Measurements from ENCODE around the gene MRPL20. TPM values are rescaled to one million over a fixed set of nuclear protein-coding genes. Genes with fewer than 3 reads are reported as not detected.

The MRPL20 gene
- total and polyA plus RNA-seq, 2 donors from 2014 or later: 103 to 221 TPM

DNA sequence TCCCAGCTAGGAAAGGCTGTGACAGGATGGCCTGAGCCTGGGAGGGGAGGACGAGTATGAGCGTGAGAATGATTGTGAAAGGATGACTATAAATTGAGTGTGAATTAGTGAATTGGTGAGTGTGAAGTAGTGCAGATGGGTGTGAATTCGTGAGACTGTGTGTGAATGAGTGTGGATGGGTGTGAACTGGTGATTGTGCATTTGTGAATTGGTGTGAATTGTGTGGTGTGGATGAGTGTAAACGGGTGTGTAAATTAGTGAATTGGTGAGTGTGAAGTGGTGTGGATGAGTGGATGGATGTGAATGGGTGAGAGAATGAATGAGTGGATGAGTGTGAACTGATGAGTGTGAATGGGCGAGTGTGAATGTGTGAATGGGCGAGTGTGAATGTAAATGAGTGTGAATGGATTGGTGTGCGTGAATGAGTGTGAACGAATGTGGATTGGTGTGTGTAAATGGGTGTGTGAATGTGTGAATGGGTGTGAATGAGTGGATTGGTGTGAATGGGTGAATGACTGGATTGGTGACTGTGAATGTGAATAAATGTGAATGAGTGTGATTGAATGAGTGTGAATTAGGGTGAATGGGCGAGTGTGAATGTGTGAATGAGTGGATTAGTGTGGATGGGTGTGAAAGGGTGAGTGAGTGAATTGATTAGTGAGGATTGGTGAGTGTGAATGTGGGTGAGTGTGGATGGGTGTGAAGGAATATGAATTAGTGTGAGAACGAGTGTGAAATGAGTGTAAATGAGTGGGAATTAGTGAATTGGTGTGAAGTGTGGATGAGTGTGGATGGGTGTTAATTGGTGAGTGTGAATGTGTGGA is 41.0 kb downstream of the MRPL20 start:
- Histone ChIP-seq H3K27me3 (ENCODE audit: control insufficient read depth, insufficient read depth, low read length) (no peaks in the 10 kb centered on the region), H3K4me3 (ENCODE audit: low read length in 3 of 3) (no peak overlapping the region), H3K27ac (ENCODE audit: low read depth in 2 of 2, low read length in 2 of 2) (no peak overlapping the region), H3K4me1 (ENCODE audit: control insufficient read depth in 2 of 3, insufficient read depth in 2 of 3, low read depth in 1 of 3, low read length in 3 of 3) (peaks cover 0 to 4% (median 2%) of the 10 kb centered on the region in 3 donors), H3K9me3 (ENCODE audit: control insufficient read depth in 2 of 3, insufficient read depth in 1 of 3, low read length in 3 of 3) (peaks cover 0 to 2% (median 0%) of the 10 kb centered on the region in 3 donors), H3K36me3 (ENCODE audit: control insufficient read depth in 2 of 3, insufficient read depth in 3 of 3, low read length in 3 of 3) (no peaks in the 10 kb centered on the region), H3K9ac (ENCODE audit: low read length in 3 of 3) (no peak overlapping the region)
- DNase-seq: no peak
- intact Hi-C loops (cut with DNase I): no loop called here
- TF ChIP-seq, protein P1, sequence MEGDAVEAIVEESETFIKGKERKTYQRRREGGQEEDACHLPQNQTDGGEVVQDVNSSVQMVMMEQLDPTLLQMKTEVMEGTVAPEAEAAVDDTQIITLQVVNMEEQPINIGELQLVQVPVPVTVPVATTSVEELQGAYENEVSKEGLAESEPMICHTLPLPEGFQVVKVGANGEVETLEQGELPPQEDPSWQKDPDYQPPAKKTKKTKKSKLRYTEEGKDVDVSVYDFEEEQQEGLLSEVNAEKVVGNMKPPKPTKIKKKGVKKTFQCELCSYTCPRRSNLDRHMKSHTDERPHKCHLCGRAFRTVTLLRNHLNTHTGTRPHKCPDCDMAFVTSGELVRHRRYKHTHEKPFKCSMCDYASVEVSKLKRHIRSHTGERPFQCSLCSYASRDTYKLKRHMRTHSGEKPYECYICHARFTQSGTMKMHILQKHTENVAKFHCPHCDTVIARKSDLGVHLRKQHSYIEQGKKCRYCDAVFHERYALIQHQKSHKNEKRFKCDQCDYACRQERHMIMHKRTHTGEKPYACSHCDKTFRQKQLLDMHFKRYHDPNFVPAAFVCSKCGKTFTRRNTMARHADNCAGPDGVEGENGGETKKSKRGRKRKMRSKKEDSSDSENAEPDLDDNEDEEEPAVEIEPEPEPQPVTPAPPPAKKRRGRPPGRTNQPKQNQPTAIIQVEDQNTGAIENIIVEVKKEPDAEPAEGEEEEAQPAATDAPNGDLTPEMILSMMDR (IDR thresholded peaks at IDR 0.05; ENCODE audit: borderline replicate concordance, extremely low read depth, insufficient read depth): no peak
- FAIRE-seq: no peak

DNA sequence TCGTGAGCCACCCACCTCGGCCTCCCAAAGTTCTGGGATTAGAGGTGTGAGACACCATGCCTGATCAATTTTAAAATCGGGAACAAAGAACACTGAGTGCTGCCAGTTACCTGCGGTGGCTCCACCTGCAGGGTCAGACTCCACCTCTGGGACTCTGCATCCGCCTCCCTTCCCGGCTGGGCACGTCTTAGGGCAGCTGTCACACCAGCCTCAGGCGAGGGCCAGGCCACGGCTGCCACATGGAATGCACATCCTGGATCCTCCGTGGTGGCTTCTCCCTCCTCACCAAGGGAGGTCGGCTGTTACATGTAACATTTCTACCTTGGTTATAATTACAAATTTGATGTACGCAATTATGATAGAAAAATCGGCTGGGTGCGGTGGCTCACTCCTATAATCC is 42.8 kb downstream of the MRPL20 start:
- Histone ChIP-seq H3K4me1 (ENCODE audit: control insufficient read depth in 2 of 3, insufficient read depth in 2 of 3, low read depth in 1 of 3, low read length in 3 of 3) (peaks cover 0 to 9% (median 2%) of the 10 kb centered on the region in 3 donors), H3K27me3 (ENCODE audit: control insufficient read depth, insufficient read depth, low read length) (no peaks in the 10 kb centered on the region), H3K27ac (ENCODE audit: low read depth in 2 of 2, low read length in 2 of 2) (no peak overlapping the region), H3K9me3 (ENCODE audit: control insufficient read depth in 2 of 3, insufficient read depth in 1 of 3, low read length in 3 of 3) (peaks cover 0 to 2% (median 0%) of the 10 kb centered on the region in 3 donors), H3K9ac (ENCODE audit: low read length in 3 of 3) (no peak overlapping the region), H3K4me3 (ENCODE audit: low read length in 3 of 3) (no peak overlapping the region), H3K36me3 (ENCODE audit: control insufficient read depth in 2 of 3, insufficient read depth in 3 of 3, low read length in 3 of 3) (no peaks in the 10 kb centered on the region)
- DNase-seq: no peak
- TF ChIP-seq, protein P1 (IDR thresholded peaks at IDR 0.05; ENCODE audit: borderline replicate concordance, extremely low read depth, insufficient read depth): no peak
- no peak for FAIRE-seq
- intact Hi-C loops (cut with DNase I): no loop called here

DNA sequence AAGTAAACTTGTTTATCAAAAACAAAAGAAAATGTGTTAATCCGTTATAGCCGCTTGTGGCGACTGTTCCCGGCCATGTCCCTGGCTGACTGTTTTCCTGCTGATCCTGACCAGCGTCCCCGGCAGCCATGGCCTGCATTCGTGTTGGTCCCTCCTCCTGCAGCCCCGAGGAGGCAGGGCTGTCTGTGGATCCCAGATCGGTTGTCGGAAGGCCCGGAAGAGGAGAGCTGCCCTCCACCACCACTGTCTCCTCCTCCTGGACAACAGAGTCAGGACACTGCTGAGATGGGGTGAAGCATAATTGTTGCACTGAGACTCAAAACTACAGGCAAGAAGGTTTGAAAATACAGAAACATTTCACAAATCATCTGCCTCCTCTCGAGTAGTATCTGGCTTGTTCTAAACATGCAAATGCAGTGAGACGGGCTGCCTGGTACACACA is 45.1 kb downstream of the MRPL20 start:
- no peak overlapping the region for H3K4me3 ChIP-seq (ENCODE audit: low read length in 3 of 3)
- no peak overlapping the region for H3K9ac ChIP-seq (ENCODE audit: low read length in 3 of 3)
- H3K27ac ChIP-seq (ENCODE audit: low read depth in 2 of 2, low read length in 2 of 2): no peak overlapping the region
- TF ChIP-seq, protein P1 (IDR thresholded peaks at IDR 0.05; ENCODE audit: borderline replicate concordance, extremely low read depth, insufficient read depth): no peak
- peak; percentile 66 to 90 (median 75) for DNase-seq
- intact Hi-C loops (cut with DNase I): no loop called here
- H3K4me1 ChIP-seq (ENCODE audit: control insufficient read depth in 2 of 3, insufficient read depth in 2 of 3, low read depth in 1 of 3, low read length in 3 of 3): peaks cover 0 to 17% (median 2%) of the 10 kb centered on the region in 3 donors
- no peak for FAIRE-seq
- H3K27me3 ChIP-seq (ENCODE audit: control insufficient read depth, insufficient read depth, low read length): no peaks in the 10 kb centered on the region
- H3K9me3 ChIP-seq (ENCODE audit: control insufficient read depth in 2 of 3, insufficient read depth in 1 of 3, low read length in 3 of 3): peaks cover 0 to 2% (median 0%) of the 10 kb centered on the region in 3 donors
- H3K36me3 ChIP-seq (ENCODE audit: control insufficient read depth in 2 of 3, insufficient read depth in 3 of 3, low read length in 3 of 3): no peaks in the 10 kb centered on the region

All from kidney (tissue), 14 donors.